Measurements from ENCODE around the gene TNIP1. TPM values are rescaled to one million over a fixed set of nuclear protein-coding genes. Genes with fewer than 3 reads are reported as not detected.

TNIP1 gene
- total and polyA plus RNA-seq, 2 experiments from 2014 or later, result 94.9 to 134 TPM

GRCh38 chr5:151118913-151119575 lies 38.2 kb upstream of the TNIP1 start:
- no peak for TF ChIP-seq CTCF (IDR thresholded peaks at IDR 0.05; ENCODE audit: low read depth, low read length)
- H3K4me3 ChIP-seq, result no peak overlapping the region
- H3K9me3 ChIP-seq (ENCODE audit: low read depth), result no peaks in the 10 kb centered on the region
- H3K27me3 ChIP-seq, result no peaks in the 10 kb centered on the region
- H3K36me3 ChIP-seq, result peaks cover 77% of the 10 kb centered on the region
- peak overlapping the region; percentile 56 for H3K27ac ChIP-seq
- no peaks in the 10 kb centered on the region for H3K4me1 ChIP-seq (ENCODE audit: low read depth)
- no peak for DNase-seq (ENCODE audit: low read depth in 1 of 2, low spot score in 1 of 2)

DNA sequence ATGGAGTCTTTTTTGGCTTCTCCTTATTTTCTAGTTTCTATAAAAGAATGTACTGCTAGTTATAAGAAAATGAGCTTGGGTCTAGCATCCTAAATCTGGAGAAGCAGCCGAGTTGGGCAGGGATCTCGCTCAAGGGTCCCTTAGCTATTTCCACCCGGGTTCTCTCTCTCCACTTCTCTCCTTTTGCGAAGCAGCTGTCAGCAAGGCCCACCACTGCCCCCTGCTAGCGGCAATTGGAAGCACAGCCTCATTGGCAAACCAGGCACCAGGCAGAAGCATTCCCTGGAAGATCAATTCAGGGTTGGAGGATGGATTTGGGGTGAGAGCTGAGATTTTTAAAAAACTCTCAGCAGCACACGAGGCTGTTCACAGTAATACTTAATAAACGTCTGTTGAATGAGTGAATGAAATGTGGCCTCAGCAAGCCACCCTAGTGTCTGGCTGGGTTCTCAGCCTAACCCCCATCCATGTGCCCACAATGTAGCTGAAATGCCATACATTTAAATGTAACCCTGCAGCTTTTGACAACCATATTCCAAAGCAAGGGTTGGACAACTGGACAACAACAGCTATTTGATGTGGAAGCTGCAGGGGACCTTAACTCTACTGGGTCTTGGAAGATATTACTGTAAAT lies 34.6 kb upstream of the TNIP1 start:
- Histone ChIP-seq H3K9me3 (ENCODE audit: low read depth) (no peaks in the 10 kb centered on the region), H3K4me1 (ENCODE audit: low read depth) (no peaks in the 10 kb centered on the region), H3K27me3 (no peaks in the 10 kb centered on the region), H3K27ac (peak overlapping the region; percentile 6), H3K4me3 (no peak overlapping the region), H3K36me3 (peaks cover 66% of the 10 kb centered on the region)
- peak; percentile 98 for TF ChIP-seq CTCF (IDR thresholded peaks at IDR 0.05; ENCODE audit: low read depth, low read length)
- peak; percentile 73 to 74 for DNase-seq (ENCODE audit: low read depth in 1 of 2, low spot score in 1 of 2)

DNA sequence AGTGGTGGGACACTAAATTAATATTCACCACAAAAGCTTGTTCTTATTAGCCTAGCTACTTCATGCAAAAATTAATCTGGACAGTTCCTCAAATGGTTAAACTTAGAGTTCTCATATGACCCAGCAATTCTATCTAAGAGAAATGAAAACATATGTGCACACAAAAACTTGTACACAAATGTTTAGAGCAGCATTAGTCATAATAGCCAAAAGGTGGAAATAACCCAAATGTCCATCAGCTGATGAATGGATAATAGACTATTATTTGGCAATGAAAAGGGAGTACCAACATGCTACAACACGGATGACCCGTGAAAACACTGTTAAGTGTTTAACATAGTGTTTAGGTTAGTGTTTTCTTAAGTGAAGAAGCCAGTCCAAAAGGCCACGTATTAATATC lies 32.8 kb upstream of the TNIP1 start:
- peaks cover 68% of the 10 kb centered on the region for H3K36me3 ChIP-seq
- H3K27me3 ChIP-seq, result no peaks in the 10 kb centered on the region
- no peaks in the 10 kb centered on the region for H3K9me3 ChIP-seq (ENCODE audit: low read depth)
- no peak overlapping the region for H3K4me3 ChIP-seq
- no peak overlapping the region for H3K27ac ChIP-seq
- H3K4me1 ChIP-seq (ENCODE audit: low read depth), result no peaks in the 10 kb centered on the region
- no peak for DNase-seq (ENCODE audit: low read depth in 1 of 2, low spot score in 1 of 2)
- no peak for TF ChIP-seq CTCF (IDR thresholded peaks at IDR 0.05; ENCODE audit: low read depth, low read length)

DNA sequence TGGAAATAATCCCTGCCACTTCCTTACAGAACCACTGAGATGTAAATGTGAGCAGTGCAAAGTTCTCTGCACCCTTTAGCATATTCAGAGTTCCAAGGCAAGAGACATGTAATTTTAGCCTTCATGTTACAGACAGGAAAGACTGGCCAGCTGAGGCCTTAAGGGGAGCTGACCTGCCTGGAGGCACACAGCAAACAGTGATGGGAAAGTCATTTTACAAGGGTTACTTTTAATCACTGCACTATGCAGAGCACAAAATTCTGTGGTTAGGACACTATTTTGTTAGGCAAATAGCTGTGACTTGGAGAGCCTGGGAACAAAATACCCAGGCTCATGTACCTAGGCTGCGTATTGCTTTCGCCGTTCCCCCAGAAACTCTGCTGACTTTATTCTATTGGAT lies 30.2 kb upstream of the TNIP1 start:
- Histone ChIP-seq H3K27me3 (no peaks in the 10 kb centered on the region), H3K4me3 (no peak overlapping the region), H3K36me3 (peaks cover 72% of the 10 kb centered on the region), H3K4me1 (ENCODE audit: low read depth) (no peaks in the 10 kb centered on the region), H3K27ac (peak overlapping the region; percentile 53), H3K9me3 (ENCODE audit: low read depth) (no peaks in the 10 kb centered on the region)
- DNase-seq (ENCODE audit: low read depth in 1 of 2, low spot score in 1 of 2), result no peak
- no peak for TF ChIP-seq CTCF (IDR thresholded peaks at IDR 0.05; ENCODE audit: low read depth, low read length)

DNA sequence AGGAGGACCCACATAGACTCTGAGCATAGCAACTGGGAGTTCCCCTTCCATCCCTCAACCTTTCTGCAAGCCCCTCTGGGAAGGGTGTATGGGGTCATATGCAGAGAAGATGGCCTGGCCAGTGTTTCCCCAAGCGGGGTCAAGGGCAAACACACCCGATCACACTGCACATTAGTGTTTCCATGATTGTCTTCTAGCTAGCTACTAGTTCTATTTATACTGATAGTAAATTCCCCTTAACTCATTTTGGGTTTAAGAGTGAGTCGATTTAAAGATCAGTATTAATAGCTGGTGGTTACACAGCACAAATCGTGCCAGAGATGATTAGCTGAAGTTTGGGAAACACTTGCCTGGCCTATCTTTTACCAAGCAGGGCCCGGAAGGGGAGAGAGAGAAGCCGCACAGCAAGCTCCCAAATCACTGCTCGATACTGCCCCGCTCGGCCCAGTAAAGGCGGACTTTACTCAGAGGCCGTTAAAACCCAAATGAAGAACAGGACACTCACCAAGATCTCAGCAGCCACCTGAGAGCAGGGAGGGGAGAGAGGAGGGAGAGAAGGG lies 29.4 kb upstream of the TNIP1 start:
- H3K4me1 ChIP-seq (ENCODE audit: low read depth), result no peaks in the 10 kb centered on the region
- peak overlapping the region; percentile 53 for H3K27ac ChIP-seq
- H3K4me3 ChIP-seq, result no peak overlapping the region
- H3K27me3 ChIP-seq, result no peaks in the 10 kb centered on the region
- no peak for TF ChIP-seq CTCF (IDR thresholded peaks at IDR 0.05; ENCODE audit: low read depth, low read length)
- no peaks in the 10 kb centered on the region for H3K9me3 ChIP-seq (ENCODE audit: low read depth)
- no peak for DNase-seq (ENCODE audit: low read depth in 1 of 2, low spot score in 1 of 2)
- peaks cover 80% of the 10 kb centered on the region for H3K36me3 ChIP-seq
